ENCODE measurements around the gene PCNT.
"Not testable (repeated sequence)": the region's sequence is repeated elsewhere in the genome, so short reads cannot be mapped to it uniquely, and the experiment has no call there.

The PCNT gene

GRCh38 chr21:46304955-46305354 lies 19.0 kb upstream of the PCNT start:
- no peak overlapping the region for H3K27ac ChIP-seq
- no peak for TF ChIP-seq ZFX (IDR thresholded peaks at IDR 0.05; ENCODE audit: borderline replicate concordance)
- TF ChIP-seq, protein P1, sequence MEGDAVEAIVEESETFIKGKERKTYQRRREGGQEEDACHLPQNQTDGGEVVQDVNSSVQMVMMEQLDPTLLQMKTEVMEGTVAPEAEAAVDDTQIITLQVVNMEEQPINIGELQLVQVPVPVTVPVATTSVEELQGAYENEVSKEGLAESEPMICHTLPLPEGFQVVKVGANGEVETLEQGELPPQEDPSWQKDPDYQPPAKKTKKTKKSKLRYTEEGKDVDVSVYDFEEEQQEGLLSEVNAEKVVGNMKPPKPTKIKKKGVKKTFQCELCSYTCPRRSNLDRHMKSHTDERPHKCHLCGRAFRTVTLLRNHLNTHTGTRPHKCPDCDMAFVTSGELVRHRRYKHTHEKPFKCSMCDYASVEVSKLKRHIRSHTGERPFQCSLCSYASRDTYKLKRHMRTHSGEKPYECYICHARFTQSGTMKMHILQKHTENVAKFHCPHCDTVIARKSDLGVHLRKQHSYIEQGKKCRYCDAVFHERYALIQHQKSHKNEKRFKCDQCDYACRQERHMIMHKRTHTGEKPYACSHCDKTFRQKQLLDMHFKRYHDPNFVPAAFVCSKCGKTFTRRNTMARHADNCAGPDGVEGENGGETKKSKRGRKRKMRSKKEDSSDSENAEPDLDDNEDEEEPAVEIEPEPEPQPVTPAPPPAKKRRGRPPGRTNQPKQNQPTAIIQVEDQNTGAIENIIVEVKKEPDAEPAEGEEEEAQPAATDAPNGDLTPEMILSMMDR (IDR thresholded peaks at IDR 0.05), result no peak

- no peak overlapping the region for H3K27ac ChIP-seq
- TF ChIP-seq, protein P1 (IDR thresholded peaks at IDR 0.05), result no peak
- no peak for TF ChIP-seq ZFX (IDR thresholded peaks at IDR 0.05; ENCODE audit: borderline replicate concordance)
These were observed 16.3 kb upstream of the PCNT start for GRCh38 chr21:46307625-46308024.

DNA sequence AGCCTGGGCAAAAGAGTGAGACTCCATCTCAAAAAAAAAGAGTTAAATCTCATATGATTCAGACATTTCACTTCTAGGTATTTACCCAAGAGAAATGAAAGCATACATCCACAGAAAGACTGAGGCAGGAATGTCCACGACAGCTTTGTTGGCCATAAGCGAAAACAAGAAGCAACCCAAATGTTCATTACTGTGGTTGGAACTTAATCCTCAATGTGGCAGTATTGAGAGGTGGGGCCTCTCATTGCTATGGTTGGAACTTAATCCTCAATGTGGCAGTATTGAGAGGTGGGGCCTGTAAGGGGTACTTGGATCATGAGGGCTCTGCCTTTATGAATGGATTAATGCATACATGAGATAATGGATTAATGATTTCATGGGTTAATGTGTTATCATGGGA lies 15.5 kb upstream of the PCNT start:
- H3K27ac ChIP-seq, result no peak overlapping the region

GRCh38 chr21:46310260-46310659 lies 13.7 kb upstream of the PCNT start:
- not testable (repeated sequence) for H3K27ac ChIP-seq

More for the DNA sequence above, 15.5 kb upstream of the PCNT start:
- TF ChIP-seq, protein P1 (IDR thresholded peaks at IDR 0.05), result no peak
- TF ChIP-seq ZFX (IDR thresholded peaks at IDR 0.05; ENCODE audit: borderline replicate concordance), result no peak

GRCh38 chr21:46311568-46311967 lies 12.4 kb upstream of the PCNT start:
- no peak overlapping the region for H3K27ac ChIP-seq
- TF ChIP-seq, protein P1 (IDR thresholded peaks at IDR 0.05), result no peak
- no peak for TF ChIP-seq ZFX (IDR thresholded peaks at IDR 0.05; ENCODE audit: borderline replicate concordance)

DNA sequence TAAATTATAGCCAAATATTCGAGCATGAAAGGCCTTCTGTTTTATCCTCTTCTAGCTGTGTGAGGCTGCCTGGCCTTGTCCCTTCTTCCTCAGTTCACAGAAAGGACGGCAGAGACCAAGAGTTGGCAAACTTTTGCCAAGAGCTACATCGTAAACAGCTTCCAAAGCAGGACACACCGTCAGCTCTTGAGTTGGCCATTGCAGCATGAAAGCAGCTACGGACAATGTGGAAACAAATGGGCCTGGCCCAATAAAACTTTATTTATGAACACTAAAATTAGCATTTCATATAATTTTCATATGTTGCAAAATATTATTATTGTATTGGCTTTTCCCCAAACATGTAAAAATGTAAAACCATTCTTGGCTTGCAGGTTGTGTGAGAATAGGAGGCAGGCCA lies 11.0 kb upstream of the PCNT start:
- TF ChIP-seq, protein P1 (IDR thresholded peaks at IDR 0.05), result no peak
- no peak for TF ChIP-seq ZFX (IDR thresholded peaks at IDR 0.05; ENCODE audit: borderline replicate concordance)
- no peak overlapping the region for H3K27ac ChIP-seq

- TF ChIP-seq, protein P1 (IDR thresholded peaks at IDR 0.05), result no peak
- no peak for TF ChIP-seq ZFX (IDR thresholded peaks at IDR 0.05; ENCODE audit: borderline replicate concordance)
- no peak overlapping the region for H3K27ac ChIP-seq
These were observed 9.4 kb upstream of the PCNT start for GRCh38 chr21:46314441-46315020.

Data from 22Rv1 (cell line).